A549 (cell line): ENCODE results near the gene HOXD9.

Source experiments
- CTCF ChIP-seq: fragments of >200 bp; sonication (Bioruptor Twin); formaldehyde crosslinking; IDR thresholded peaks from 3 replicates; pipeline ENCODE4 v1.5.1; 2016
- NFE2L2 ChIP-seq: fragments of 150-350 bp; conservative IDR thresholded peaks from 2 replicates; pipeline ENCODE4 v1.6.1; 2014; ENCODE audit warnings: low read length
- POLR2A ChIP-seq: IDR thresholded peaks from 2 replicates; pipeline ENCODE4 v1.6.1; 2012; ENCODE audit warnings: mild to moderate bottlenecking, low read length

DNA sequence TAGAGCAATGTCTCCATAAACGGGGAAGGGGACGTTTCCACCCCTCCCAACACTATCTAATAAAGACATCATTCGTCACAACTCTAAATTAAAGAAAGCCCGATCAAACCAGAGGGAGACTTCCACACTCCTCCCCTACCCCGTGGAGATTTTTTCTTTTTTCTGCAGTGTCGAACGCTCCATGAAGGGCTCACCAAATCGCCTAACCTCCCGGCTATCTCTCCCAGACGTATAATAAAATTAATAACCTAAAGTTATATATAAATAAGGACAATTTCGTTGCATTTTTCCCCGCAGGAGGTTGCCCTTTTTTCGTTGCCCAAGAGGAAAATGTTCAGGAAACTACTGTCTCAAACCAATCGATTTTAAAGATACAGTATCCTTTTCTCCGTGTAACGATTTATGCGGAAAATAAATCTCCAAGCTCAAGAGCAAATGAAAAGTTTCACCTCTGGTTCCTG lies 41.1 kb upstream of the HOXD9 start:
- TF ChIP-seq CTCF: no peak
- no peak for TF ChIP-seq POLR2A
- no peak for TF ChIP-seq NFE2L2
